Measurements from ENCODE around the gene EEFSEC. TPM values are rescaled to one million over a fixed set of nuclear protein-coding genes. Genes with fewer than 3 reads are reported as not detected.

The EEFSEC gene
- total RNA-seq, 1 donor from 2014 or later = 15.6 TPM

- H3K4me3 Mint-ChIP-seq (ENCODE audit: unreplicated experiment) = no peak overlapping the region
- H3K27ac Mint-ChIP-seq (ENCODE audit: unreplicated experiment) = no peak overlapping the region
- no peaks in the 10 kb centered on the region for H3K9me3 Mint-ChIP-seq (ENCODE audit: unreplicated experiment)
- TF ChIP-seq CTCF (IDR thresholded peaks at IDR 0.05) = no peak
- H3K27me3 Mint-ChIP-seq (ENCODE audit: unreplicated experiment) = no peaks in the 10 kb centered on the region
- H3K36me3 Mint-ChIP-seq (ENCODE audit: unreplicated experiment) = no peaks in the 10 kb centered on the region
- DNase-seq (ENCODE audit: extremely low spot score, unreplicated experiment) = no peak
- peaks cover 24% of the 10 kb centered on the region for H3K4me1 Mint-ChIP-seq (ENCODE audit: unreplicated experiment)
These were observed 23.1 kb downstream of the EEFSEC start for GRCh38 chr3:128176276-128176833.

DNA sequence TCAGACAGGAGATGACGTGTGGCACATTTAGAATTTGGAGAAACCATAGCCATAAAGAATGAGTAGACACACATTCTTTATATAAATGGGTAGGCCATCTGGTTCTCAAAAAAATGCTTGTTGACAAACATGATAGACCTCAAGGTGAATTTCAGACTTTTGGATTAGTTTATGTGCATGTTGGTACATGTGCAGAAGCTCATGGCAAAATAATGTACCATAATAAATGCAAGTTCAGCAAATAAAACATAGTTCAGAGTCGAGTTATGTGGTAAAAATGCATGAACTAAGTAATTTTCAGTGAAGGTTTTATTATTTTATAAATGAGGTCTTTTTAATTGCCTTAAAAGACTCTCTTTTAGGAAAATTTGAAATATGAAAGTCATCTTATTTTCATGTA, 24.6 kb downstream of the EEFSEC start:
- no peak for TF ChIP-seq CTCF (IDR thresholded peaks at IDR 0.05)
- Mint-ChIP-seq H3K27ac (ENCODE audit: unreplicated experiment) (no peak overlapping the region), H3K4me1 (ENCODE audit: unreplicated experiment) (peaks cover 24% of the 10 kb centered on the region), H3K36me3 (ENCODE audit: unreplicated experiment) (no peaks in the 10 kb centered on the region), H3K27me3 (ENCODE audit: unreplicated experiment) (no peaks in the 10 kb centered on the region), H3K4me3 (ENCODE audit: unreplicated experiment) (peak overlapping the region; percentile 53), H3K9me3 (ENCODE audit: unreplicated experiment) (no peaks in the 10 kb centered on the region)
- DNase-seq (ENCODE audit: extremely low spot score, unreplicated experiment) = no peak

GRCh38 chr3:128178782-128179483, 25.7 kb downstream of the EEFSEC start:
- H3K4me1 Mint-ChIP-seq (ENCODE audit: unreplicated experiment) = peaks cover 24% of the 10 kb centered on the region

GRCh38 chr3:128179484-128179819, 26.2 kb downstream of the EEFSEC start:
- Mint-ChIP-seq H3K27me3 (ENCODE audit: unreplicated experiment) (no peaks in the 10 kb centered on the region), H3K4me1 (ENCODE audit: unreplicated experiment) (peaks cover 24% of the 10 kb centered on the region), H3K36me3 (ENCODE audit: unreplicated experiment) (no peaks in the 10 kb centered on the region), H3K9me3 (ENCODE audit: unreplicated experiment) (no peaks in the 10 kb centered on the region), H3K4me3 (ENCODE audit: unreplicated experiment) (peak overlapping the region; percentile 53), H3K27ac (ENCODE audit: unreplicated experiment) (peak overlapping the region; percentile 75)
- DNase-seq (ENCODE audit: extremely low spot score, unreplicated experiment) = no peak
- TF ChIP-seq CTCF (IDR thresholded peaks at IDR 0.05) = no peak

More at GRCh38 chr3:128178782-128179483, 25.7 kb downstream of the EEFSEC start:
- Mint-ChIP-seq H3K9me3 (ENCODE audit: unreplicated experiment) (no peaks in the 10 kb centered on the region), H3K27ac (ENCODE audit: unreplicated experiment) (peak overlapping the region; percentile 75), H3K27me3 (ENCODE audit: unreplicated experiment) (no peaks in the 10 kb centered on the region), H3K36me3 (ENCODE audit: unreplicated experiment) (no peaks in the 10 kb centered on the region), H3K4me3 (ENCODE audit: unreplicated experiment) (peak overlapping the region; percentile 53)
- TF ChIP-seq CTCF (IDR thresholded peaks at IDR 0.05) = no peak
- no peak for DNase-seq (ENCODE audit: extremely low spot score, unreplicated experiment)

- Mint-ChIP-seq H3K4me3 (ENCODE audit: unreplicated experiment) (no peak overlapping the region), H3K9me3 (ENCODE audit: unreplicated experiment) (no peaks in the 10 kb centered on the region), H3K27me3 (ENCODE audit: unreplicated experiment) (no peaks in the 10 kb centered on the region), H3K27ac (ENCODE audit: unreplicated experiment) (no peak overlapping the region), H3K36me3 (ENCODE audit: unreplicated experiment) (no peaks in the 10 kb centered on the region), H3K4me1 (ENCODE audit: unreplicated experiment) (peaks cover 24% of the 10 kb centered on the region)
- no peak for TF ChIP-seq CTCF (IDR thresholded peaks at IDR 0.05)
- no peak for DNase-seq (ENCODE audit: extremely low spot score, unreplicated experiment)
These were observed 27.2 kb downstream of the EEFSEC start for GRCh38 chr3:128180436-128180835.
